Activated CD8-positive, alpha-beta memory T cell treated with anti-CD3 and anti-CD28 coated beads, Interleukin-2, amount 50 U/mL, for 24 hours (primary cell): ENCODE results near the gene ZNF444.

ENCODE experiments used
- DNase-seq: peaks from one replicate; pipeline ENCODE4 v3.0.0-alpha.2; 2020; ENCODE audit errors: extremely low read depth

ZNF444 gene

GRCh38 chr19:56121180-56122167, 19.6 kb upstream of the ZNF444 start, which contains the start of gene ZNF787:
ZNF787 (minus strand) TSS chr19:56121295; CDS start chr19:56103217, 18,078 bp downstream.
- DNase-seq, result peak; percentile 94

GRCh38 chr19:56123266-56123891, 17.7 kb upstream of the ZNF444 start:
- DNase-seq, result no peak

GRCh38 chr19:56124578-56124977, 16.5 kb upstream of the ZNF444 start:
- no peak for DNase-seq

- no peak for DNase-seq
Measured at GRCh38 chr19:56125806-56126590, 15.1 kb upstream of the ZNF444 start.

- DNase-seq, result no peak
Measured at GRCh38 chr19:56126983-56127780, 13.9 kb upstream of the ZNF444 start.

GRCh38 chr19:56130006-56130405, 11.1 kb upstream of the ZNF444 start:
- DNase-seq, result no peak

- DNase-seq, result no peak
Measured at GRCh38 chr19:56131651-56132050, 9.4 kb upstream of the ZNF444 start.

- no peak for DNase-seq
Measured at GRCh38 chr19:56132316-56132822, 8.7 kb upstream of the ZNF444 start.

- no peak for DNase-seq
Measured at GRCh38 chr19:56133858-56134653, 7.0 kb upstream of the ZNF444 start.

GRCh38 chr19:56134654-56134921, 6.5 kb upstream of the ZNF444 start:
- DNase-seq, result no peak

- DNase-seq, result no peak
Measured at GRCh38 chr19:56136362-56136761, 4.7 kb upstream of the ZNF444 start.

GRCh38 chr19:56137405-56137804, 3.7 kb upstream of the ZNF444 start:
- no peak for DNase-seq

- DNase-seq, result no peak
Measured at GRCh38 chr19:56138069-56138468, 3.0 kb upstream of the ZNF444 start.

- DNase-seq, result no peak
Measured at GRCh38 chr19:56139847-56140582, 1.1 kb upstream of the ZNF444 start.

- no peak for DNase-seq
Measured at GRCh38 chr19:56141417-56141993, 418 bp downstream of the ZNF444 start.

- no peak for DNase-seq
Measured at GRCh38 chr19:56142087-56142787, 1.1 kb downstream of the ZNF444 start.

GRCh38 chr19:56142897-56143434, 1.9 kb downstream of the ZNF444 start:
- no peak for DNase-seq

GRCh38 chr19:56144376-56144775, 3.3 kb downstream of the ZNF444 start:
- no peak for DNase-seq
